Stimulated activated CD8-positive, alpha-beta memory T cell treated with anti-CD3 and anti-CD28 coated beads, Interleukin-4, amount 100 ng/mL, for 24 hours (primary cell): ENCODE results near the gene RTTN.
"Not testable (repeated sequence)": the region's sequence is repeated elsewhere in the genome, so short reads cannot be mapped to it uniquely, and the experiment has no call there.

Experiments
- DNase-seq: peaks from one replicate; pipeline ENCODE4 v3.0.0-alpha.2; 2020; ENCODE audit warnings: low read depth

The RTTN gene

GRCh38 chr18:70151614-70152013 is 53.9 kb downstream of the RTTN start:
- no peak for DNase-seq

GRCh38 chr18:70149616-70150301 is 55.7 kb downstream of the RTTN start:
- no peak for DNase-seq

- DNase-seq = no peak
Observed at GRCh38 chr18:70149156-70149555, 56.3 kb downstream of the RTTN start.

- DNase-seq = no peak
Observed at GRCh38 chr18:70148039-70148938, 57.2 kb downstream of the RTTN start.

GRCh38 chr18:70146174-70146573 is 59.3 kb downstream of the RTTN start:
- DNase-seq = no peak

- no peak for DNase-seq
Observed at GRCh38 chr18:70142001-70142400, 63.5 kb downstream of the RTTN start.

GRCh38 chr18:70139138-70139537 is 66.3 kb downstream of the RTTN start:
- DNase-seq = no peak

GRCh38 chr18:70135604-70136003 is 69.9 kb downstream of the RTTN start:
- DNase-seq = no peak

- DNase-seq = no peak
Observed at GRCh38 chr18:70132999-70133398, 72.5 kb downstream of the RTTN start.

GRCh38 chr18:70128271-70128670 is 77.2 kb downstream of the RTTN start:
- no peak for DNase-seq

- no peak for DNase-seq
Observed at GRCh38 chr18:70127359-70127758, 78.1 kb downstream of the RTTN start.

GRCh38 chr18:70126832-70127231 is 78.7 kb downstream of the RTTN start:
- no peak for DNase-seq

- no peak for DNase-seq
Observed at GRCh38 chr18:70124139-70124538, 81.3 kb downstream of the RTTN start.

- no peak for DNase-seq
Observed at GRCh38 chr18:70121842-70122241, 83.6 kb downstream of the RTTN start.

GRCh38 chr18:70116949-70117348 is 88.5 kb downstream of the RTTN start:
- DNase-seq = no peak

GRCh38 chr18:70113511-70113910 is 92.0 kb downstream of the RTTN start:
- DNase-seq = no peak

GRCh38 chr18:70110678-70111077 is 94.8 kb downstream of the RTTN start:
- DNase-seq = no peak

GRCh38 chr18:70107091-70107490 is 98.4 kb downstream of the RTTN start:
- no peak for DNase-seq

- not testable (repeated sequence) for DNase-seq
Observed at GRCh38 chr18:70102854-70103253, 102.6 kb downstream of the RTTN start.

GRCh38 chr18:70089858-70090257 is 115.6 kb downstream of the RTTN start:
- no peak for DNase-seq

- no peak for DNase-seq
Observed at GRCh38 chr18:70086085-70086484, 119.4 kb downstream of the RTTN start.

- DNase-seq = no peak
Observed at GRCh38 chr18:70085641-70086040, 119.8 kb downstream of the RTTN start.

GRCh38 chr18:70082430-70082829 is 123.1 kb downstream of the RTTN start:
- no peak for DNase-seq
